GM12872 (cell line): Measurements from ENCODE around the gene SUGCT.
A peak's percentile ranks its signal among the peaks of the same experiment; 100 is the strongest.

Experiments used
- TF ChIP-seq, protein P1 (sequence below): IDR thresholded peaks from 3 replicates; pipeline ENCODE4 v1.5.1; 2011; ENCODE audit warnings: low read depth, mild to moderate bottlenecking, low read length, moderate library complexity; ENCODE audit not compliant: insufficient read depth

The SUGCT gene

DNA sequence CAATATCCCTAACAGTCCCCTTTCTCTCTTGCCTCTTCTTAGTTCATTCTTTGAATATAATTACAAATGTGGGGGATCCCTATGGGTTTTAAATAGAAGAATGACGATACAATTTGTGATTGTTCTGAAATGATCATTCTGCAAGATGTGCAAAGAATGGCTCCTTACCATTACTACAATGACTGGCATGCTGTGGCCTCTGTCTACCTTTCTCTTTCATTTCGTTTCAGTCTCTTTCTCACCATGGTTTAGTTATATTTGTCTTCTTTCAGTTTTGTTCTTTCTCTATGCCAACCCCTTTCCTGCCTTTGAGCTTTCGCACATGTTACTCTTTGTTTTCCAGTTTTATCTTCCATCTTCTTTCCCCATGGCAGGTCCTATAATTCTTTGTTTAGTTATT, 176.5 kb downstream of the SUGCT start:
- TF ChIP-seq, protein P1, sequence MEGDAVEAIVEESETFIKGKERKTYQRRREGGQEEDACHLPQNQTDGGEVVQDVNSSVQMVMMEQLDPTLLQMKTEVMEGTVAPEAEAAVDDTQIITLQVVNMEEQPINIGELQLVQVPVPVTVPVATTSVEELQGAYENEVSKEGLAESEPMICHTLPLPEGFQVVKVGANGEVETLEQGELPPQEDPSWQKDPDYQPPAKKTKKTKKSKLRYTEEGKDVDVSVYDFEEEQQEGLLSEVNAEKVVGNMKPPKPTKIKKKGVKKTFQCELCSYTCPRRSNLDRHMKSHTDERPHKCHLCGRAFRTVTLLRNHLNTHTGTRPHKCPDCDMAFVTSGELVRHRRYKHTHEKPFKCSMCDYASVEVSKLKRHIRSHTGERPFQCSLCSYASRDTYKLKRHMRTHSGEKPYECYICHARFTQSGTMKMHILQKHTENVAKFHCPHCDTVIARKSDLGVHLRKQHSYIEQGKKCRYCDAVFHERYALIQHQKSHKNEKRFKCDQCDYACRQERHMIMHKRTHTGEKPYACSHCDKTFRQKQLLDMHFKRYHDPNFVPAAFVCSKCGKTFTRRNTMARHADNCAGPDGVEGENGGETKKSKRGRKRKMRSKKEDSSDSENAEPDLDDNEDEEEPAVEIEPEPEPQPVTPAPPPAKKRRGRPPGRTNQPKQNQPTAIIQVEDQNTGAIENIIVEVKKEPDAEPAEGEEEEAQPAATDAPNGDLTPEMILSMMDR: no peak

DNA sequence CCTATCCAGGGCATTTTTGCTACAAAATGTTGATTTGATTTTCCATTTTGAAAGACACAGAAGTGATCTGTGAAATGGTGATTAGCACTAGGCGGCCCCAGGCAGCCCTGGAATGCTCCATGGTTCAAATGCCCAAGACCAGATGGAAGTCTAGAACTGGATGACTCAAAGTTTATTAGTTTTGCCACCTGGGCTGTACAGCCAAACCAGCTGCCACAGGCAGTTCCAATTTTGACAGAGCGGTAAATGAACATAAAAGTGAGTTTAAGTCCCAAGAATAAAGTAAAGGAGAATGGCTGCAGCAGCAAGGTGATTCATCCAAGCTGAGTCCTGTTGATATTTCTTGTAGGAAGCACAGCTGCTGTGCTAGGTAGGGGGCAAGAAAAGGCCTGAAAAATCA, 180.5 kb downstream of the SUGCT start:
- TF ChIP-seq, protein P1: no peak

DNA sequence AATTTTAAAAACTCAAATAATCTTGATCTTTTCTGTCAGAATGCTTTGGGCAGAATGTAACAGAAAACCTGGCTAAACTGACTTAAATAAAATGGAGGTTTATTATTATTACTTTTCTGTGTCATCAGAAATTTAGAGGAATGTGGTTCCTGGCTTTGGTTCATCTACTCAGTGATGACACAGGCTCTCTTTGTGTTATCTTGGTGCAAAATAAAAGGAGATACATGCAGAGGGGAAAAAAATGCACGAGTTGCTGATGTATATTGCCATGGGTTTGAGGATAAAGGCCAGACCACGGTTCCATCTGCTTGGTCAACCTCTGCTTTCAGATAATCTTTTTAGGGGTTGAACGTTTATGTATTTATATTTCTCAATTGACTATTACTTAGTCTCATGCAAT, 181.4 kb downstream of the SUGCT start:
- TF ChIP-seq, protein P1: no peak

DNA sequence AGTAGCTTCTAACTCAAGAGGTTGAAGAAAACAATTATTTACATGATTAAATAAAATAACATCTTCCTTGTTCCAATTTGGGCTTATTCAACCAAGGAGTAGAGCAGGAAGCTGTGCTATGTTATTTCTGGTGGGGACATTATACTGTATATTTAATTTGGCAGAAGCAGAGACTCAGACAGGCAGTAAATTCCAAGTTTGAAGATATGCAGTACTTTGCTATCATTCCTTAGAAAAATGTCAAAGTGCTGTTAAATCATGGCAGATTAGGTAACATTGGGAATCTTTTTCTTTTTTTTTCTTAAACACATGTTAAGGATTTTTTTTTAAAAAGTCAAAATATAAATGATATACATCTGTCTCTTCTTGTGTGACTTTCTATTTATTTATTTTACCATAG, 190.1 kb downstream of the SUGCT start:
- TF ChIP-seq, protein P1: no peak

DNA sequence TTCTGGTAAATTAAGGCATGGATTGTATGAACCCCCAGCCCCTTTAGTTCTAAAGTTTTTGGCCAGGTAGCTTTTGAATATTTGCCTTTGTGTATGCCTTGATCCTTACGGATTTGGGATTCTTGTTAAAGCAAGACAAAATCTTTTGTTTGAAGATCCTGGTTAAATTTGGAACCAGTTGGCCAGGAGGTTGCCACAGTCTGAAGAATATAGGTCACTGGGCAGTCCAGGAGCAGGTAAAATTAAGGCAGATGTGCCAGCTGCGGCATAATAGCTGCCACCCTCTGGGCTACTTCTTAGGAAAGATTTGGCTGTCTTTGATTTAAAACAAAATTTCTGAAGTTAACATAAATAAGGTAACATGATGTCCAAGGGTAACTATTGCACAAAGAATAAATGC, 192.3 kb downstream of the SUGCT start:
- TF ChIP-seq, protein P1: no peak

DNA sequence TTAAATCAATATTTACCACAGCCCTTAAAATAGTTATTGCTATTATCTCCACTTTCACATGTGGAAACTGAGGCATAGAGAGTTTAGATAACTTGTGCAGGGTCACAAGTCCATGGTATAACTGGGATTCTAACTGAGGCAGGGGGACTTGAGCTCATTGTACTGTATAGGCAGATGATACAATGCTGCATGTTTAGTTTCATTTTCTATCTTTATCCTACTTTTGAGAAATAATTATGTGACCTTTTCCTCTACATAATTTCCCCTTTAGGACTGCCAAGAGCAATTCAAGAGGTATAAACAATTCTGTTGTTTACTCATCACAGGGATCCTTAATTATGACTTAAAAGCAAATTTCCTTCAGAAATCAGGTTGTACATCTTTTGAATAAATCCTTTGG, 193.1 kb downstream of the SUGCT start:
- TF ChIP-seq, protein P1: no peak

DNA sequence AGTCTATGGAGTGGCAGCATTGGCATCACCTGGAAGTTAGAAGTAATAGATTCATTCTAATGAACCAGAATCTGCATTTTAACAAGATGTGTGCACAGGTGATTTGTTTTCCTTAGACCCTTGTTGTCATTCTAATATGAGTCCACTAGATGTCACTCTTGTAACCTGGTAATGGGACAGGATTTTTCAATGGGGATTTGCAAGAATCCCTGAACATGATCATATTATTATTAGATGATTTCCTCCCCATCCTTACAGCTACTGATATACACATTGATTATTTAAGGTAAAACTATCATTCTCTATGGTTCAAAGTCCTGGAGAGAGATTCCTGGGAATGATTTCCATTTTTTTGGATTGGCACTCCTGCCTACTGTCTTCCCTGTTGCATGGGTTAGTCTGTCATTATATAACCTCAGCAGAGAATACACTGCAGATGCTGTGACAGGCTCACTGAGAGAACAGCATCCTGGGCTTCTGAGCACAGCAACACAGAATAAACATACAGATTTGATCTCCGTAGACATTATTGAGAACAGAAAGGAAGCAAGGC, 194.9 kb downstream of the SUGCT start:
- TF ChIP-seq, protein P1: peak; percentile 63
